ENCODE measurements around the gene CBX7. TPM values are rescaled to one million over a fixed set of nuclear protein-coding genes. Genes with fewer than 3 reads are reported as not detected.

Gene CBX7
- polyA plus RNA-seq, 2 of the 4 experiments (the other 2 are of a cell fraction) = 0.79 to 2.5 TPM

- peak overlapping the region in 1 of 2 experiments; percentile 92; a peak in 3 of 6 replicates for H3K27ac ChIP-seq
- POLR2A ChIA-PET = interaction anchor here (1.0 kb wide), 1 partner anchor 140 kb away, joined by 3 read pairs; the partner anchor contains the start of gene RPL3
- H3K4me2 ChIP-seq = no peak overlapping the region
- TF ChIP-seq NPAS2 (CRISPR knock-in tag; IDR thresholded peaks at IDR 0.05; ENCODE audit: borderline replicate concordance) (no peak), BHLHE40 (IDR thresholded peaks at IDR 0.05; ENCODE audit: low read depth, low read length) (no peak), CHD4 (IDR thresholded peaks at IDR 0.05; ENCODE audit: borderline replicate concordance) (no peak), ESRRA (IDR thresholded peaks at IDR 0.05; ENCODE audit: borderline replicate concordance, low read length) (no peak), JUNB (IDR thresholded peaks at IDR 0.05) (no peak), PBX3 (IDR thresholded peaks at IDR 0.05) (no peak), NR3C1 (IDR thresholded peaks at IDR 0.05) (no peak), CEBPB (IDR thresholded peaks at IDR 0.05) (no peak), POLR2AphosphoS2 (conservative IDR thresholded peaks at IDR 0.05; ENCODE audit: low read length) (no peak), KDM5A (IDR thresholded peaks at IDR 0.05) (no peak), GATA3 (IDR thresholded peaks at IDR 0.05; ENCODE audit: borderline replicate concordance) (no peak), HEYL (CRISPR knock-in tag; IDR thresholded peaks at IDR 0.05) (no peak)
- TF ChIP-seq, protein P1, sequence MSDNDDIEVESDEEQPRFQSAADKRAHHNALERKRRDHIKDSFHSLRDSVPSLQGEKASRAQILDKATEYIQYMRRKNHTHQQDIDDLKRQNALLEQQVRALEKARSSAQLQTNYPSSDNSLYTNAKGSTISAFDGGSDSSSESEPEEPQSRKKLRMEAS (IDR thresholded peaks at IDR 0.05) = no peak
- TF ChIP-seq, protein P2, sequence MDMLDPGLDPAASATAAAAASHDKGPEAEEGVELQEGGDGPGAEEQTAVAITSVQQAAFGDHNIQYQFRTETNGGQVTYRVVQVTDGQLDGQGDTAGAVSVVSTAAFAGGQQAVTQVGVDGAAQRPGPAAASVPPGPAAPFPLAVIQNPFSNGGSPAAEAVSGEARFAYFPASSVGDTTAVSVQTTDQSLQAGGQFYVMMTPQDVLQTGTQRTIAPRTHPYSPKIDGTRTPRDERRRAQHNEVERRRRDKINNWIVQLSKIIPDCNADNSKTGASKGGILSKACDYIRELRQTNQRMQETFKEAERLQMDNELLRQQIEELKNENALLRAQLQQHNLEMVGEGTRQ (IDR thresholded peaks at IDR 0.05) = no peak
- 74% methylated on average over 21 of the region's 21 CpGs for WGBS (ENCODE audit: missing lambda C conversion rate)
- no peak for ATAC-seq
- peaks cover 29% of the 10 kb centered on the region for H3K4me1 ChIP-seq
- no peak for FAIRE-seq
- H3K4me3 ChIP-seq = no peak overlapping the region
- CTCF ChIA-PET = interaction anchor here (1.6 to 2.6 kb wide), 2 partner anchors 9 to 12 kb away, joined by 3 to 16 read pairs; no protein-coding TSS in a partner anchor
- no peaks in the 10 kb centered on the region for H3K9me3 ChIP-seq
- no peak for DNase-seq (ENCODE audit: low read depth in 1 of 2, low spot score in 1 of 2)
These were observed 27.4 kb upstream of the CBX7 start for GRCh38 chr22:39179841-39180335.

DNA sequence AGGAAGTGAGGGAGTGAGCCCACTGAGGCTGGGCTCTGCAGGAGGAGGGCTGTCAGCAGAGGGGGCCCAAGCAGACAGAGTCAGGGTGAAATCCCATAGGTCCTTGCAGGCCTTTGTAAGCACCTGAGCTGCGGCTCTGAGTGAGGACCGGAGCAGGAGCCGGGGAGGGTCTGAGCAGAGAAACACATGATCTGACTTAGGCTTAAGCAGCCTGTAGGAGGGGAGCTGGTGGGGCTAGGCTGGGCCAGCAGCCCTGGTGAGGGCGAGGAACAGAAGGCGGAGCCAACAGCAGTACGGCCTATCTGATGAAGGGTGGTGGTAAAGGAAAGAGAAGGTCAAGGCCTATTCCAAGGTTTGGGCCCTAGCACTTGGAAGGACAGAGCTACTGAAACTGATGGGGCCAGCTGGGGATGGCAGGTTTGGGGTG lies 26.9 kb upstream of the CBX7 start:
- ChIA-PET POLR2A (interaction anchor here (1.0 kb wide), 1 partner anchor 140 kb away, joined by 3 read pairs; the partner anchor contains the start of gene RPL3), CTCF (interaction anchor here (0.7 to 2.6 kb wide), 4 partner anchors 8 to 130 kb away, joined by 3 to 16 read pairs (median 4); no protein-coding TSS in a partner anchor)
- FAIRE-seq (no peak), ATAC-seq (no peak), DNase-seq (ENCODE audit: low read depth in 1 of 2, low spot score in 1 of 2) (no peak)
- peak overlapping the region in 1 of 2 experiments; percentile 92; a peak in 3 of 6 replicates for H3K27ac ChIP-seq
- 98% methylated on average over 6 of the region's 6 CpGs for WGBS (ENCODE audit: missing lambda C conversion rate)
- no peaks in the 10 kb centered on the region for H3K9me3 ChIP-seq
- TF ChIP-seq NPAS2 (CRISPR knock-in tag; IDR thresholded peaks at IDR 0.05; ENCODE audit: borderline replicate concordance) = no peak
- no peak for TF ChIP-seq JUNB (IDR thresholded peaks at IDR 0.05)
- TF ChIP-seq, protein P3, sequence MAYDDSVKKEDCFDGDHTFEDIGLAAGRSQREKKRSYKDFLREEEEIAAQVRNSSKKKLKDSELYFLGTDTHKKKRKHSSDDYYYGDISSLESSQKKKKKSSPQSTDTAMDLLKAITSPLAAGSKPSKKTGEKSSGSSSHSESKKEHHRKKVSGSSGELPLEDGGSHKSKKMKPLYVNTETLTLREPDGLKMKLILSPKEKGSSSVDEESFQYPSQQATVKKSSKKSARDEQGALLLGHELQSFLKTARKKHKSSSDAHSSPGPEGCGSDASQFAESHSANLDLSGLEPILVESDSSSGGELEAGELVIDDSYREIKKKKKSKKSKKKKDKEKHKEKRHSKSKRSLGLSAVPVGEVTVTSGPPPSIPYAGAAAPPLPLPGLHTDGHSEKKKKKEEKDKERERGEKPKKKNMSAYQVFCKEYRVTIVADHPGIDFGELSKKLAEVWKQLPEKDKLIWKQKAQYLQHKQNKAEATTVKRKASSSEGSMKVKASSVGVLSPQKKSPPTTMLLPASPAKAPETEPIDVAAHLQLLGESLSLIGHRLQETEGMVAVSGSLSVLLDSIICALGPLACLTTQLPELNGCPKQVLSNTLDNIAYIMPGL (CRISPR knock-in tag; IDR thresholded peaks at IDR 0.05; ENCODE audit: borderline replicate concordance) = no peak
- TF ChIP-seq SREBF2 (IDR thresholded peaks at IDR 0.05) = no peak
- no peak for TF ChIP-seq FOSB (CRISPR knock-in tag; IDR thresholded peaks at IDR 0.05)
- TF ChIP-seq HOXB5 (CRISPR knock-in tag; IDR thresholded peaks at IDR 0.05) = no peak
- no peak for TF ChIP-seq RCOR1 (IDR thresholded peaks at IDR 0.05; ENCODE audit: low read depth, low read length)
- no peak for TF ChIP-seq HOXA7 (CRISPR knock-in tag; IDR thresholded peaks at IDR 0.05)
- TF ChIP-seq HDAC2 (IDR thresholded peaks at IDR 0.05) = no peak
- no peak for TF ChIP-seq CBX8 (IDR thresholded peaks at IDR 0.05)
- no peak for TF ChIP-seq POLR2AphosphoS2 (conservative IDR thresholded peaks at IDR 0.05; ENCODE audit: low read length)
- TF ChIP-seq TFCP2L1 (CRISPR knock-in tag; IDR thresholded peaks at IDR 0.05) = no peak
- no peak for TF ChIP-seq EHMT2 (IDR thresholded peaks at IDR 0.05; ENCODE audit: low read depth)
- TF ChIP-seq, protein P4, sequence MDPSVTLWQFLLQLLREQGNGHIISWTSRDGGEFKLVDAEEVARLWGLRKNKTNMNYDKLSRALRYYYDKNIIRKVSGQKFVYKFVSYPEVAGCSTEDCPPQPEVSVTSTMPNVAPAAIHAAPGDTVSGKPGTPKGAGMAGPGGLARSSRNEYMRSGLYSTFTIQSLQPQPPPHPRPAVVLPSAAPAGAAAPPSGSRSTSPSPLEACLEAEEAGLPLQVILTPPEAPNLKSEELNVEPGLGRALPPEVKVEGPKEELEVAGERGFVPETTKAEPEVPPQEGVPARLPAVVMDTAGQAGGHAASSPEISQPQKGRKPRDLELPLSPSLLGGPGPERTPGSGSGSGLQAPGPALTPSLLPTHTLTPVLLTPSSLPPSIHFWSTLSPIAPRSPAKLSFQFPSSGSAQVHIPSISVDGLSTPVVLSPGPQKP (IDR thresholded peaks at IDR 0.05; ENCODE audit: low read depth, low read length) = no peak
- no peak for TF ChIP-seq RNF2 (IDR thresholded peaks at IDR 0.05; ENCODE audit: borderline replicate concordance, low read depth)
- TF ChIP-seq POLR2A (IDR thresholded peaks at IDR 0.05; ENCODE audit: low read length) = no peak
- no peak for TF ChIP-seq GATA3 (IDR thresholded peaks at IDR 0.05; ENCODE audit: borderline replicate concordance)
- TF ChIP-seq, protein P2 (IDR thresholded peaks at IDR 0.05) = no peak
- no peak for TF ChIP-seq CTCF (IDR thresholded peaks at IDR 0.05)
- no peak for TF ChIP-seq CHD2 (IDR thresholded peaks at IDR 0.05; ENCODE audit: low read length, partially characterized antibody)
- peaks cover 34% of the 10 kb centered on the region for H3K4me1 ChIP-seq
- H3K4me3 ChIP-seq = no peak overlapping the region
- no peak overlapping the region for H3K4me2 ChIP-seq
